NCI-H446 treated with DMSO at 0.1 percent for 48 hours (cell line): Measurements from ENCODE around the gene RTN4R.

Experiments used
- DNase-seq: peaks from one replicate; lab custom pipeline; 2025; lab: John Stamatoyannopoulos, UW

RTN4R gene

DNA sequence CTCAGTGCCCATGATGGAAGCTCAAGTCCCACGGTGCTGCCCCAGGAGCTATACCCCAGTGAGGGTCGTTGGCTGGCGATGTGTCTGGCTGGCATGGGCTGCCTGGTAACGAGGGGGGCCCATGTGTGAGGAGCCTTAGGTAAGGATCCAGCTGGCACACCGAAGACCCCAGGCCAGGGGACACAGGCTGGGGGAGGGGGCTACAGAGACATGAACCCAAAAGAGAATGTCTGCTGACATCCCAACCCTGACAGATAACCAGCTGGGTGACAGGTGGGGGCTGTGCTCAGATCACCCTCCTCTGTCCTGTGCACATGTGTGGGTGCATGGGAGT is 39.2 kb downstream of the RTN4R start:
- no peak for DNase-seq

DNA sequence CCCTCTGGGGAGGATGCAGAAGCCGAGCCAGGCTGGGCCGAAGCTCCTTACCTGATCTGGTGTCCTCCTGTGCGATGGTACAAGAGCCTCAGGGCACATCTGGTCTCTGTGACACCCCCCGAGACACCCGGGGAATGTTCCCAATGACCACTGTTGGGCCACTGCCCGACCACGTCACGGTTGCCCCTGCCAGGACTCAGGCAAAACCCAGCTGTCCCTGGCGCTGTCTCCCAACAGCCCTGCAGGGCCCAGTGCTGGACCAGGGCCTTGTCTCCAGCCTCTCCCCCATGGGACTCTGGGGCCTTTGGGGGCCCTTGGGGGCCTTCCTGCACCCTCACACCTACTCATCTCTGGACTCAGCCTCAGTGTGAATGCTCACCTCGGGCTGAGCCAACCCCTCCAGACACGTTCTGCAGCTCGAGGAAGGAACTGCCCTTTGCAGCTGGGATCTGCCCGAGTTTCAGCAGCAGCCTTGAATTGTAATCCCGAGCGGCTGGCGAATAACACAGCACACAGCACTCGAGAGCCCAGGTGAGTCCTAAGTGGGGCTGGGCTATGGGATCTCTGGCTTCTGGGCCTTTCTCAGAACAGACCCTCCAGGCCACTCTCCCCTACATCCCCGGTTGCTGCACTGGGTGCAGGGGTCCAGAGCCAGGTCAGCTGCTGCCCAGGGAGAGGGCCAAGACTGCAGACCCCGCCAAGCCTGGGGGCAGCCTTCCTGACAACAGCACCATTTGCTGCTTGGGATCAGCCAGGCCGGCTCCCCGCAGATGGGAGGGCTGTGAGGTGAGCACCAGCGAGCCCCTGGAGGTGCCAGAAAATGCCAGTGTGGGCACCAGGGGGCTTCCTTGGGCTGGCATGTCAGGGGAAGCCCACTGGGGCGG is 39.8 kb downstream of the RTN4R start:
- no peak for DNase-seq

DNA sequence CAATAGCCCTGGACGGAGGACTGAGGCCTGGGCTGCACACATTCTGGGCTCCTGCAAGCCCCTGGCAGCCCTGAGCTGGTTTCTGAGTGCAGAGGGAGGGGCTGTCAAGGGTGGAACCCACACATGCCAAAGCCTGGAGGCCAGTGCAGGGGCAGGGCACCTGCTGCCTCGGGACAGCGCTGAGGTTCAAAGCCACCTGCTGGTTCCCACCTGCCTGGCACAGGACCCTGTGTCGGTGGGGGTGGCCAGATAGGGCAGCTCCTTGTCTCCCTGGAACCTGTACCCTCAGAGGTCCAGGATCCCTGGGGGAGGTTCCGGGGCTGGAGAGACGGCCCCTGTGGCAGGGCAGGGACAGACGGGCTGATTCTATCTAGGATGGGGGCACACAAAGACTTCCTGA is 40.8 kb downstream of the RTN4R start:
- DNase-seq: no peak

DNA sequence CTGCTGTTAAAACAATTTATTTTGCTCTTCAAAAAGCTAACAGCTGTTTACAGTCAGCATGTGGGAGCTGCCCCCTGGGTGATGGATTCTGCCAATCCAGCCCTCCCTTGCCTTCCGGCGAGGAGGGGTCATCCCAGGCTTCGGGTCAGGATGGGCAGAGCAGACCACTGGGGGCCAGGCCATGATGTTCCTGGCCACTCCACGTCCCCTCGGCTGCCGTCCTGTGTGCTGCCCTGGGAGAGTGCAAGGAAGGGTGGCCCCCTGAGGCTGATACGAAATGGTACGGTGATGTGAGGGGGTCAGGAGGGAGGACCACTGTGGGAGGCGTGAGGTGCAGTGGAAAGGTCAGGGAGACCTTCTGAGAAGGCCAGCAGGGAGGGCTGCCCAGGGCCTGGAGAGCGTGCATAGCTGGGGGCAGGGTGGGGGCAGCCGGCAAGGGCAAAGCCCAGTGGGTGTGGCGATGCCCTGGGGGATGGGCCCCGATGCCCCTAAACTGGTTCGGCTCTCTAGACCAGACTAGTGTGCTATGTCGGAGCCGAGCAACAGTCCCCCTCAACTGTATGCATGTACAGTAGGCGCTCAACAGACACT is 41.3 kb downstream of the RTN4R start:
- DNase-seq: no peak

DNA sequence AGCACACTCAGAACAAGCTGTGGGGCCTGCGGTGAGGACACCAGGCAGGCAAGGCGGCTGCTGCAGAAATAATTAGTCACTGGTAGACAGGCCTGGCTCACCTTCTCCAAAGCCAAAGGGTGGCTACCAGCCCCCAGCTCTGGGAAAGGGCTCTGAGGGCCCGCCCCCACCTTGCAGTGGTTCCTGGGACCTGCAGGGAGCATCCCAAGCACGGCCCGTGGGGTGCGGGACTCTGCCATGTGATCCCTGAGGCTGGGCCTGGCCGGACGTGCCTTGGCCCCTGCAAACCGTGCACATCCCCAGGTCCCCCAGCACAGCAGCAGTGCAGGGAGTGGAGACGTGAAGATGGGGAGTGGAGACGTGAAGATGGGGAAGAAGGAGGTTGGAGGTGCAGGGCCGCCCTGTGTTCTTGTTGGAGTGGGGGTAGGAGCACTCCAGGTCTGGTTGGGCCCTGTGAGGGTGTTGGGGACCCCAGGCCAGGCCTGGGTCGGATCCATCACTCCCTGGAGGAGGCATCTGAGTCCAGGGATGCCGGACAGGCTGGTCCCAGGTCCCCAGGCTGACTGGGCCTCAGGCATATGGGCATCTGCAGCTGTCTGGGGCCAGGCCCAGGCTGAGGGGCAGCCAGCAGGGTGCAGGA is 41.9 kb downstream of the RTN4R start:
- DNase-seq: no peak

DNA sequence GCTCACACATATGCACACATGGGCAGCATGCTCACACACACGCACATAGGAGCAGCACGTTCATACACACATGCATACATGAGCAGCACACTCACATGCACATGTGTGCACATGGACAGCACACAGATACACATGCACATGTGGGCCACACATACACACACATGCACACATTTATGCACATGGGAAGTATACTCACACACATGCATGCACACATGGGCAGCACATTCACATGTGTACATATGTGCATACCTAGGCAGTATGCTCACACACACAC is 42.5 kb downstream of the RTN4R start:
- DNase-seq: no peak

DNA sequence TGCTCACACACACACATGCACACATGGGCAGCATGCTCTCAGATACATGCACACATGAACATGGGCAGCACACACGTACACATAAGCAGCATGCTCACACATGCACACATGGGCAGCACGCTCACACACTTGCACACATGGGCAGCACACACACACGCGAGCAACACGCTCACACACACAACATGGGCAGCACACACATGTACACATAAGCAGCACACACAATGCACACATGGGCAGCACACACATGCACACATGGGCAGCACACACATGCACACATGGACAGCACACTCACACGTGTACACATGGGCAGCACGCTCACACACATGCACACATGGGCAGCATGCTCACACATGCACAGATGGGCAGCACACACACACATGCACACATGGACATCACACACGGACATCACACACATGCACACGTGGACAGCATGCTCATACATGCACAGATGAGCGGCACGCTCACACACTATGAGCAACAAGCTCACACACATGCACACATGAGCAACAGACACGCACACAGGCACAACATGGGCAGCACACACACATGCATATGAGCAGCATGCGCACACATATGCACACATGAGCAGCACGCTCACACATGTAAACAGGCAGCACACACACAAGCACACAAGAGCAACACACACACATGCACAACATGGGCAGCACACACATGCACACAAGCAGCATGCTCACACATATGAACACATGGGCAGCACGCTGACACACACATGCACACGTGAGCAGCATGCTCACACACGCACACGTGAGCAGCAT is 43.0 kb downstream of the RTN4R start:
- no peak for DNase-seq

DNA sequence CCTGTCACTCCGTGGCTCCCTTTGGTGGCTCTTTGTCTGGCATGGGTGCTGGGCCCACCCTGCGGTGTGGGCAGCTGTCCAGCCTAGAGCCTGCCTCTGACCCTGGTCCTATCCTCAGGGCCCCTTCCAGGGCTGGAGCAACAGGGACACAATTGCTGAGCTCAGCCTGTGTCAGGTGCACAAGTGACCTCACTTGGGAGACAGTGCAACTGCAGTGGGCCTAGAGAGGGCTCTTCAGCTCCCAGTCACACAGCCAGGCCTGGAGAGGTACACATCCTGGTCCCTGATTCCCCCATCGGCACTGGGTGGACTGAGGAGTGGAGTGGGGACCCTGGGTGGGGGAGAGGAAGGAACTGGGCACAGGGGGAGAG is 43.9 kb downstream of the RTN4R start:
- no peak for DNase-seq

DNA sequence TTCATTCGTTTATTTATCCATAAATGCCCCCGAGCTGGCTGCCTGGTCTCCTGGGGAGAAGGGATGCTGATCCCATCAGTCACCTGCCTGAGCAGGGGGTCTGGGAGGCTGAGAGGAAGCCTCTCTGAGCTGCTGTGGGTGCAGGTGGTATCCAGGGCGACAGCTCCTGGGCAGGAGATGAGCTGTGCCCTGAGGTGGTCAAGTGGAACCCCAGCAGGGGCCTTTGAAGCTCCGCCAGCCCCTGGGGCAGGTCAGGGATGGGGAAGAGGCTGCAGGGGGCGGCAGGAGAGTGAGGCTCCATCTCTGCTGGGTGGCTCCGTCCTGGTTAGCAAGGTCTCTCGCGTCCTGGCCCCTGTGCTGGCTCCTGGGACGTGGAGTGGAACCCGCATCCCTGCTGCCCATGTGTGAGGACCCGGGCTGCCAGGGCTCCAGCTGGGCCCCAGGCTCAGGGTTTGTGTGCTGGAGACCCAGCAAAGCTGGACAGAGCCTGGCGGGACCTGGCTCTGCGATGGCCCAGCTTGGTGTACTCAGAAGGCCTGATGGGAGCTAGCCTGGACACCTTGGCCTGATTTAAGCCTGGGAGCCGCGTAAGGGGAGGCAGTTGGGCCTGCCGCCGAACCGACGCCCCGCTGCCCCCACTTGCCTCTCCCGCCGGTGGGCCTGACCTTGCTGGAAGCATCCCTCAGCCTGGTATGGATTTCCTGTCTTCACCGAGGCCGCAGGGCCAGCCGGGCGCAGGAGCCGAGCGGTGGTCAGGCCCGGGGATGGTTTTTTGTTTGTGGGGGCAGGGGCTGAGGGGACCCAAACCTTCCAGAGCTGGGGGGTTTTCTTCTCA is 44.5 kb downstream of the RTN4R start:
- DNase-seq: no peak

DNA sequence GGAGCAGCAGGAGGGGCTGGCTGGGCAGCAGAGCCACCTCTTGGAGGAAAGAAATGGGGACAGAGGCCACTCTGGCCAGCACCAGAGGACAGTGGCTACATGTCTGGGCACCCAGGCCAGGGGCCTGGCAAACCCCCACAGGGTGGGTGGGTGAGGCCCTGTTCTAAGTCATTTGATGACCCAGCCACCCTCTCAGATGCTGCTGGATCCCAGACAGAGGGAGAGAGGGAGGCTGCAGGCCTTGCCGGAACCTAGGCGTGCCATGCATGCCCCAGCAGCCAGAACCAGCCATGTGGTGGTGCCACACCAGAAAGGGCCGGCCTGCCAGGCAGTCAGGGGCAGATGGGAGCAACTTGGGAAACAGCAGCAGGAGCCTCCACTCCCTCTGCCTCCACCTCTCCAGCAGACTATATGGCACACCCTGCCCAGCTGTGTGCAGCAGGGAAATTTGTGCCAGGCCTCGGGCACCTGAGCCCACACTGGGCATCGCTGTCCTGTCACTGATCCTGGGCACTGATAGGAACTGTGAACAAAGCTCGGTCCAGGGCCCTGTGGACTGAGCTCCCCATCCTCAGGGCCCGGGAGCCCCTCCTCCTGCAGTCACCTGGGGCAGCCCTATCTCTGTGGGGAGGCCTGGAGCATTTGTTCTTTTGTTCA is 45.2 kb downstream of the RTN4R start:
- DNase-seq: no peak

DNA sequence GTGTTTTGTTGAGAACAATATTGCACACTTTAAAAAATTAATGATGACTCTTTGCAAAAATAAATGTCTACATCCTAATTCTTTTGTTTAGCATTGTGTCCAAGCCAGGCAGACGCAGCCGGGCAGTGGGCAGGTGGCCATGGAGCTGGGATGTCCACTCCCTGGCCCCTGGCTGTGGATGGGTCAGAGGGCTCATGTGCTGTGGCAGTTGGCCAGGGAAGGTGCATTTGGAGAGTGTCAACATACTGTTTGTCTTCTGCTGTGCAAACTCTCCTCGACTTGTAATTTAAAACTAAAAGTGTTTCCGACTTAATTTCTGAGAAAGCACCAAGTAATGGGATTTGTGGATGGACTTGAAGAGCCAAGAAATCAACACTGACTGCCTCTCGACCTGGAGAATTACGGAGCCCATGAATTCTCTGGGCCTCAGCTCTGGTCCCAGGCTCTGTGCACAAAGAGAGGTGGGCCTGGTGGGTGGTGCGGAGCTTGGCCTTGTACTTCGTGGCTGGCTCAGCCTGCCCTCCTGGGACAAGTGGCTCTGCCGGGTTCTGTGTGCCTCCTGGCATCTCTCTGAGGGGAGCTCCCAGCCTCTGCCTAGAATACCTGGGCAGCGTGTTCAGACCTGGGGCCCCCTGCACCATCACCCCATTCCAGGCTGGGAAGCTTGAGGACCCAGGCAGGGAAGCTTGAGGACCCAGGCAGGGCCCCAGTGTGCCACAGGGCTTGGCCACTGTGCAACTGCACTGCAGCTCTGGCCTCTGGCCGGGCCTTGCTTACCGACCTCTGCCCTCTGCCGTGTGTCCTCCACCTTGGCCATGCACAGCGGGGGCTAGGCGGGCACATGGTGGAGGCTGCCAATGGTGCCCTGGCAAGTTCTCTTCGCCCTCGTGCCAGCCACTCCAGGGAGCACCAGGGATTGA is 46.4 kb downstream of the RTN4R start:
- DNase-seq: no peak

DNA sequence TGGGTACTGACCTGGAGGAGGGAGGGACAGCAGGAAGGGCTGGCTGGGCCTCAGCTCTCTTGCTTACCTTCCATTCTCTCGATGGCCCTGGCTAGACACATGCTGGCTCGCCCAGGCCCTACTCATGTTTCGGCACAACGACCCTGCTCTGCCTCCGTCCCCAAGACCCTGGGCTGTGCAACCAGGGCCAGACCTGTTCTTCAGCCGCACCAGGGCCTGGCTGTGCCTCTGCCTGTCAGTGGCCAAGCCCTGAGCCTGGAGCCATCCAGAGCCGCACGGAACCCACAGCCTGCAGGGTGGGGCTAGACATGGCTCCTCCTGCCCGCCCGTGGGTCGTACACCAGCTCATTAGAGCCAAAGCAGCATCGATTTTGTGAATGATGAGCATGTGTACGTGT is 47.5 kb downstream of the RTN4R start:
- DNase-seq: no peak

DNA sequence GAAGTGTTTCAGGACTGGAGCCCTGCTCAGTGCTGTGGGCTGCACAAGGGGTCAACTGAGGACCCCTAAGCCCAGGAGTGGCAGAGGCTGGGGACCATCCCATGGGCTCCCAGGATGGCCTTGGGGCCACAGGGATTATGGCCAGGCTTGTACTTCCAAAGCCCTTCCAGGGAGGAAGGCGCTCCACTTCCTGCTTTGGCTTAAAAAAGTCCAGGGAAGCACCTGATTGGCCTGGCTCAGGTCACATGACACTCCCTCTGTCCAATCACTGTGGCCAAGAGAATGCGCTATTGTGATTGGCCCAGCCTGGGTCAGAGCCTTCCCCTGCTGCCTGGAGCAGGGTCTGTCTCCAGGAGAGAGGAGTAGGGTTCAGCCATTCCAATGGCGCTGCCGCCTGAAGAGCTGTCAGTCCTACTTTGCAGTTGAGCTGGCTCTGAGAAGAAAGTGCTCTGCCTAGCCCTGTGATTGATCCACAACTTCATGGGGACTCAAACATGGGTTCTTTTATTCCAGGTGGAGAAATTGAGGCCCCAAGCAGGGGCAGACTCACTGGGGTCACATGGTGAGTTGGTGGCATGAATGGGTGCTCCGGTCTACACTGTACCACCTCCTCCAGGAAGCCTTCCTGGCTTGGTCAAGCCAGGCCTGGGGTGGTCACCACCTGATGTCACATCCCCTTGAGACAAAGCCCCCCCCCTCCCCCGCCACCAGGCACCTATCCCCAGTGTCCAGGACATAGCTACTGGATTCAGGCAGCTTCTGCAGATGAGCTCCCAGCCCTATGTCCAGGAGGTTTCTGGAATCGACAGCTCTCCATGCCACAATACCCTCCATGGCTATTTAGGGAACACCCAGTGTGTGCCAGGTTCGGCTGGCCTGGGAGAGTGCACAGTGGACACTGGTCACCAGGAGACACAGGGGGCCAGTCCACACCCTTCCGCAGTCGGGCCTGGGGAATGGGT is 48.2 kb downstream of the RTN4R start:
- no peak for DNase-seq

DNA sequence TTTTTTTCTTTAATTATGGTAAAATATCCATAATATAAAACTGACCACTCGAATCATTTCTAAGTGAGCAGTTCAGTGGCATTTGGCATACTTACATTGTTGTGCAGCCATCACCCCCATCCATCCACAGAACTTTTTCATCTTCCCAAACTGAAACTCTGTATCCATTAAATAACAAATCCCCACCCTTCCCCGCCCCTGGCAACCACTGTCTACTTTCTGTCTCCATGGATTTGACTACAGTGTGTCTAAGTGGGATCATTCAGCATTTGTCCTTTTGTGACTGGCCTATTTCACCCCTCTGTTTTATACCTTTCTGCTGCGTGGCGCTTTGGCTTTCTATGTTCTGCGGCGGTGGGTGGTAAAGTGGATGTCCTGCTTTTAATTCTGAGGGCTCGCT is 49.1 kb downstream of the RTN4R start:
- DNase-seq: no peak

DNA sequence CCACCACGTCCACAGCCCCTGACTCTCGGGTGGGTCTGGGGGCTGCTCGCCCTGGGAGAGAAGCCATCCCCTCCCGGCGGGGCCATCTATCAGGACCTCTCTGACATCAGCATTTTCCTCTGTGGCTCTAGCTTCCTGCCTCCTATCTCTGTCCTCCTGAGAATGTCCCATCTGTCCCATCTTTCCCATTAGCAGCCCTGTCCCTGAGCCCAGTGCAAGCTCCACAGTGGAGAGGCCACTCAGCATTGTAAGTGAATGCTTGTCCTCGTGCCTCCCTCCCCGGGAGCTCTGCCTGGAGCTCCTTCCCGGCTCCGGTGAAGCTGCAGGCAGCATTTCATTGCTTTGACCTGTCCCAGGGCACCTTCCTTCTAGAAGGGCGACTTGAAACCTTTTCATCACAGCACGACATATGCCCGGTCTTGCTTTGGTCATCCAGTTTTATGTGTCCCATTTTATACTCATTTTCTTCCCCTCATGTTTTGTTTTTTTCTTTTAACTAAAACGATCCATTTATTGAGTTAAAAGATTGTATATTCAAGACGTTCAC is 49.7 kb downstream of the RTN4R start:
- DNase-seq: no peak

DNA sequence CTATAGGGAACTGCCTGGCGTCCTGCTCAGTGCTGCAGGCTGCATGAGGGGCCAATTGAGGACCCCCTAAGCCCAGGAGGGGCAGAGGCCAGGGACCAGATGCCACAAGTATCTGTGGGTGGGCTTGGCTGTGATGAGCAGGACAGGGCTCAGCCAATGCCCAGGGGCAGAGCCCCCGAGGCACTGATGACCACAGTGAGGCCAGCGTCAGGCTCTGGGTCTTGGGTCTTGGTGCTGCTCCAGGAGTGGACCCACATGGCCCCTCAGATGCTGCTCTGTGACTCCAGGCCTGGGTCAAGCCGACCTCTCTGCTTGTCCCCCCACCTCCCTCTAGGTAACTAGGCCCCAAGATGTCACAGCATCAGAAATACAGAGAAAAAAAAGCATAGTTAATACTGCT is 50.6 kb downstream of the RTN4R start:
- DNase-seq: no peak

DNA sequence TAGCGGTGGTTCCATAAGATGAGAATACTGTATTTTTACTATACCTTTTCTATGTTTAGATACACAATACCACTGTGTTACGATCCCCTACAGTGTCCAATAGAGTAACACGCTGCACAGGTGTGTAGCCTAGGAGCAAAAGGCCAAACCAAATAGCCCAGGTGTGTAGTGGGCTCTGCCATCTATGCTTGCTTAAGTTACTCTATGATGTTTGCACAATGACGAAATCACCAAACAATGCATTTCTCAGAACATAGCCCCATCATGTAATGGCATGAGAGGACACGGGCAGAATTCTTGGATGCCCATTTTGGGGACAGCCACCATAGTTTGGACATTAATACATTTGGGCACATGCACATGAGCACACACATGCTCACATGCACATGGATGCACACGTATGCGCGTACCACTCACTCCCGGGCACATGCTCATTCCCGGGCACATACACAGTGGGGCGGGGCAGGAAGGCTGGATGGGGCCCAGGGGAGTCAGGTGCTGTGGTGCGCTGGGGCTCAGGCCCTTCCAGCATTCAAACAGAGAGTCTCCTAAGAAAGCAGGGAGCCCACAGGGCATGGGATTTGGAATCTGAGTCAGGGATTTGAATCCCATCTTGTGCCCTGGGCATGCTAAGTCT is 51.1 kb downstream of the RTN4R start:
- DNase-seq: no peak

DNA sequence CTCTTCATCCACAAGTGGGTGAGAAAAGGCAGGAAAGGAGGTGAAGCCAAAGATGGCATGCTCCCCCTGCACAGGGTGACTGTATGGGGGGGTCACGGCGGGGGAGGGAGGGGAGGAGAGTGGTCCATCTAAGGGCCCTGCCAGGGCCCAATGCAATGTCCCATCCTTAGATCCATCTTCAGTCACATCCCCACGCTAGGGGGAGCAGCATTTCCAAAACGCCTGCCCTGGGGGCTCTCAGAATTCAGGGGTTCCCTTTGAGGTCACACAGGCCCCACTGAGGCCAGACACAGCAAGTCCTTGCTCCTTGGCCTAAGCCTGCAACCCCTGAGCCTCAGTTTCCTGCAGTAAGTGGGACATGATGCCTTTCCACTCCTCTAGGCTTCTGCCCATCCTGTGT is 52.4 kb downstream of the RTN4R start:
- DNase-seq: no peak

DNA sequence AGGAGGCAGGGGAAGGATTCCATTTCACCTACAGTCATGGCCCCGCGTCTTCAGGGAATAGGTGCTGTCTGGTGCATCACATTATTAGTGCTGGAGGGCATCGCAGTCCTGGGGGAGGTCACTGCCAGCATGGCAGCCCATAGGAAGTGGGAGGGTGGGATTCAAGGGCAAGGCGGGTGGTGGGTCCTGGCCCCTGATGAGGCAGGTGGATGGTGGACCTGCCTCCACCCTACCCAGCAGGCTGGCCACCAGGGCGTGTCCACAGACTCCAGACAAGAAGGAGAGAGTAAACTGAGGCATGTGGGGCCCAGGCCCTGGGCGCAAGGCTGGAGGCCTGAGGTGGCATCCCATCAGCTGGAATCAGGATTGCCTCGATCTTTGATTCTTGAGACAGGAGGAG is 53.3 kb downstream of the RTN4R start:
- DNase-seq: no peak
